HCT116 (cell line): ENCODE data around the gene NEMP2.

ENCODE experiments used
- SP1 ChIP-seq: IDR thresholded peaks from 2 replicates; pipeline ENCODE4 v1.6.1; 2012; ENCODE audit warnings: low read depth
- TF ChIP-seq, protein P1 (sequence below), 3 experiments: fragments of 200-600 bp in 1 of 3; sonication (generic) in 1 of 3; IDR thresholded peaks in 2 of 3; conservative IDR thresholded peaks in 1 of 3; 2 replicates each; pipeline ENCODE4 v1.5.1; 2012 to 2017; ENCODE audit warnings: low read depth in 2 of 3, low read length in 2 of 3, antibody characterized with exemption in 1 of 3, borderline replicate concordance in 1 of 3, control low read depth in 1 of 3, mild to moderate bottlenecking in 1 of 3, mixed read lengths in 1 of 3, mixed run types in 1 of 3, moderate library complexity in 1 of 3; ENCODE audit not compliant: insufficient read depth in 1 of 3

DNA sequence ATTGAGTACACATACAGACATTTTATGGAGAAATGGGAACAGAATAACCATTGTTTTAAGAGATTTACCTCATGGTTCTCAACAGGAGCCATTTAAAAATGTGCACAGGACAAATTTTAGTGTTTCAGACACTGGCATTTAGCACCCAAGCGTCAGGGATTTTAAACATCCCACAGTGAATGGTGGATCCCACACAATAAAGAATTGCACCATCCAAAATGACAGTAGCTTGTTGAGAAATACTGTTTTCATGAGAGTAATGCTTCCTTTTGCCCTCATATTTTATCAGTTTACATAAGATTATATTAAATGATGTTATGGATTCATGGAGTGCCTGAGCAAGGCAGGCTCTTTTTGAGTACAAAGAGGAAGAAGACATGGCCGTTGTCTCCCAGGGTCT is 72.3 kb downstream of the NEMP2 start:
- TF ChIP-seq, protein P1, sequence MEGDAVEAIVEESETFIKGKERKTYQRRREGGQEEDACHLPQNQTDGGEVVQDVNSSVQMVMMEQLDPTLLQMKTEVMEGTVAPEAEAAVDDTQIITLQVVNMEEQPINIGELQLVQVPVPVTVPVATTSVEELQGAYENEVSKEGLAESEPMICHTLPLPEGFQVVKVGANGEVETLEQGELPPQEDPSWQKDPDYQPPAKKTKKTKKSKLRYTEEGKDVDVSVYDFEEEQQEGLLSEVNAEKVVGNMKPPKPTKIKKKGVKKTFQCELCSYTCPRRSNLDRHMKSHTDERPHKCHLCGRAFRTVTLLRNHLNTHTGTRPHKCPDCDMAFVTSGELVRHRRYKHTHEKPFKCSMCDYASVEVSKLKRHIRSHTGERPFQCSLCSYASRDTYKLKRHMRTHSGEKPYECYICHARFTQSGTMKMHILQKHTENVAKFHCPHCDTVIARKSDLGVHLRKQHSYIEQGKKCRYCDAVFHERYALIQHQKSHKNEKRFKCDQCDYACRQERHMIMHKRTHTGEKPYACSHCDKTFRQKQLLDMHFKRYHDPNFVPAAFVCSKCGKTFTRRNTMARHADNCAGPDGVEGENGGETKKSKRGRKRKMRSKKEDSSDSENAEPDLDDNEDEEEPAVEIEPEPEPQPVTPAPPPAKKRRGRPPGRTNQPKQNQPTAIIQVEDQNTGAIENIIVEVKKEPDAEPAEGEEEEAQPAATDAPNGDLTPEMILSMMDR (IDR thresholded peaks at IDR 0.05 in 2 of 3, conservative IDR thresholded peaks at IDR 0.05 in 1 of 3; ENCODE audit: borderline replicate concordance in 1 of 3, insufficient read depth in 1 of 3, low read depth in 2 of 3, low read length in 2 of 3): no peak
- no peak for TF ChIP-seq SP1
